Lower lobe of right lung (tissue), 2 donors: ENCODE data around the gene PPP1CC. TPM values are rescaled to one million over a fixed set of nuclear protein-coding genes. Genes with fewer than 3 reads are reported as not detected.

Experiments used
- ATAC-seq, 2 donors: fragments of 200-7000 bp; cut with Tn5 transposase; one replicate each; pipeline ENCODE4 v1.9.1; 2020 to 2022; ENCODE audit warnings: mild to moderate bottlenecking in 2 of 2, moderate library complexity in 2 of 2
- DNase-seq: peaks from one replicate; pipeline ENCODE4 v3.0.0-alpha.2; 2020
- H3K27ac ChIP-seq: fragments of 200-600 bp; one replicate; pipeline ENCODE4 v1.8.0; 2022
- H3K27me3 ChIP-seq: fragments of 200-600 bp; one replicate; pipeline ENCODE4 v1.8.0; 2022; ENCODE audit warnings: low read depth
- H3K36me3 ChIP-seq: fragments of 200-600 bp; one replicate; pipeline ENCODE4 v1.8.0; 2022; ENCODE audit warnings: mild to moderate bottlenecking
- H3K4me1 ChIP-seq: fragments of 200-600 bp; one replicate; pipeline ENCODE4 v1.8.0; 2022
- H3K4me3 ChIP-seq: fragments of 200-600 bp; one replicate; pipeline ENCODE4 v1.8.0; 2022; ENCODE audit warnings: mild to moderate bottlenecking
- H3K9me3 ChIP-seq: fragments of 200-600 bp; one replicate; pipeline ENCODE4 v1.8.0; 2022
- intact Hi-C: fragments of 100-400 bp; cut with DNase I; formaldehyde crosslinking; loops from one replicate; pipeline ENCODE4 v1.11.0; 2022
- total RNA-seq: library from RNA; stranded (reverse); fragmentation: NEBNext Ultra II Directional; extraction: Animal tissue kit (Norgen Biotek cat#: 25700); gene quantifications from one replicate; pipeline ENCODE4 v1.2.1, GENCODE V29; 2021
- TF ChIP-seq, protein P1 (sequence below): fragments of 200-600 bp; IDR thresholded peaks from one replicate; pipeline ENCODE4 v1.8.0; 2022; ENCODE audit warnings: antibody characterized with exemption, mild to moderate bottlenecking
- donor health status: DM: no; HTN: yes; CAD: no; lungs with severe emphysema.

The PPP1CC gene
- total RNA-seq, 1 donor from 2014 or later = 97.8 TPM

DNA sequence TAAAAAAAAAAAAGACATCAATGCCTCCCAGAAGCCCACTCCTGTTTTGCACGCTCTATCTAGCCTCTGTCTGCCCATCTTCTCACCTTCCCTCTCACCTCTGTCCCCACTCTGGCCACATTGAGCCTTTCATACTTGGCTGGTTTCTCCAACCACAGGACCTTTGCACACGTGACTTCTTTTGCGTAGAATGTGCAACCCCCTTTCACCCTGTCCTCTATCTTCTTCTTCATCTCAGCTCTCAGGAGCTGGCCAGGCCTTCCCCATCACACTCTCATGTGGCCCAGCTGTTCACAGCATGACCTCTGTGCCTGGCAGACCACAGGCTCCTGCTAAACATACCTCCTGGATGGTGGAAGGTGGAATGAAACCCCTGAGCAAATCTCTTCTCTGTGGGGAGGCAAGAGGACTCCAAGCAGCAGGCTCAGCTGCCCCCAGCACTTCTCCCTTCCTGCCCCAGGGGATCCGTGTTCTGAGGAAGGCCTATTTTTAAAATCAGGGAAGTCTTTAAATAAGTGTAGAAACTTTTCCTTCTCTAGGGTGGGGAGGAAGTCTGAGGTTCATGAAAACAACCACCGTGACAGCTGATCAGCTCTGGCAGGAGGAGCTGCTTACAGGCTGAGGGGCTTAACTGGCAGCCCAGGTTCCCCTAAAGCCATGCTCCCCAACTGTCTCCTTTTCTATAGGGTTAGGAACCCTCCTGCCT is 65.3 kb downstream of the PPP1CC start:
- H3K36me3 ChIP-seq = no peaks in the 10 kb centered on the region
- H3K4me3 ChIP-seq = no peak overlapping the region
- intact Hi-C loops = no loop called here
- ATAC-seq (peak; percentile 48 to 62), DNase-seq (no peak)
- TF ChIP-seq, protein P1, sequence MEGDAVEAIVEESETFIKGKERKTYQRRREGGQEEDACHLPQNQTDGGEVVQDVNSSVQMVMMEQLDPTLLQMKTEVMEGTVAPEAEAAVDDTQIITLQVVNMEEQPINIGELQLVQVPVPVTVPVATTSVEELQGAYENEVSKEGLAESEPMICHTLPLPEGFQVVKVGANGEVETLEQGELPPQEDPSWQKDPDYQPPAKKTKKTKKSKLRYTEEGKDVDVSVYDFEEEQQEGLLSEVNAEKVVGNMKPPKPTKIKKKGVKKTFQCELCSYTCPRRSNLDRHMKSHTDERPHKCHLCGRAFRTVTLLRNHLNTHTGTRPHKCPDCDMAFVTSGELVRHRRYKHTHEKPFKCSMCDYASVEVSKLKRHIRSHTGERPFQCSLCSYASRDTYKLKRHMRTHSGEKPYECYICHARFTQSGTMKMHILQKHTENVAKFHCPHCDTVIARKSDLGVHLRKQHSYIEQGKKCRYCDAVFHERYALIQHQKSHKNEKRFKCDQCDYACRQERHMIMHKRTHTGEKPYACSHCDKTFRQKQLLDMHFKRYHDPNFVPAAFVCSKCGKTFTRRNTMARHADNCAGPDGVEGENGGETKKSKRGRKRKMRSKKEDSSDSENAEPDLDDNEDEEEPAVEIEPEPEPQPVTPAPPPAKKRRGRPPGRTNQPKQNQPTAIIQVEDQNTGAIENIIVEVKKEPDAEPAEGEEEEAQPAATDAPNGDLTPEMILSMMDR = no peak
- peak overlapping the region; percentile 39 for H3K27ac ChIP-seq
- H3K9me3 ChIP-seq = no peaks in the 10 kb centered on the region
- H3K27me3 ChIP-seq = no peaks in the 10 kb centered on the region
- peaks cover 19% of the 10 kb centered on the region for H3K4me1 ChIP-seq

DNA sequence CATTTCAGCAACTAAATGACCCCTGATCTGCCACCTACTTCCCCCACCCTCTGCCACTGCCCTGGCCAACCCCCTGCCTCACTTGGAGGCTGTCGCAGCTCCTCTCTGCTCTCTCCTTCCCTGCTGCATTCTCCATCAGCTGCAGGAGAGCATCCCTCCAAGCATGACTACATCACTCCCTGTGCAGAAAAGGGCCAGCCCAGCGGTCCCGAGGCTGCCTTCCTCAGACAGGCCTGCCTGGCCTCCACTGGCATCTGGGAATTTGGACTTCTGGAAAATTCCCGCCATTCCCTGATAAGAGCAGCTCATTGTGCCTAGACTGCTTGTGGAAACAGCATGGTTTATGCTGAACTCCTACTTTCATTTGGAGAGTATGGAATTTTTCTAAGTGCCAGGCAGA is 66.5 kb downstream of the PPP1CC start:
- DNase-seq (no peak), ATAC-seq (no peak)
- TF ChIP-seq, protein P1 = no peak
- H3K9me3 ChIP-seq = no peaks in the 10 kb centered on the region
- intact Hi-C loops = no loop called here
- H3K27me3 ChIP-seq = no peaks in the 10 kb centered on the region
- no peak overlapping the region for H3K4me3 ChIP-seq
- no peaks in the 10 kb centered on the region for H3K36me3 ChIP-seq
- H3K27ac ChIP-seq = no peak overlapping the region
- H3K4me1 ChIP-seq = peaks cover 19% of the 10 kb centered on the region

DNA sequence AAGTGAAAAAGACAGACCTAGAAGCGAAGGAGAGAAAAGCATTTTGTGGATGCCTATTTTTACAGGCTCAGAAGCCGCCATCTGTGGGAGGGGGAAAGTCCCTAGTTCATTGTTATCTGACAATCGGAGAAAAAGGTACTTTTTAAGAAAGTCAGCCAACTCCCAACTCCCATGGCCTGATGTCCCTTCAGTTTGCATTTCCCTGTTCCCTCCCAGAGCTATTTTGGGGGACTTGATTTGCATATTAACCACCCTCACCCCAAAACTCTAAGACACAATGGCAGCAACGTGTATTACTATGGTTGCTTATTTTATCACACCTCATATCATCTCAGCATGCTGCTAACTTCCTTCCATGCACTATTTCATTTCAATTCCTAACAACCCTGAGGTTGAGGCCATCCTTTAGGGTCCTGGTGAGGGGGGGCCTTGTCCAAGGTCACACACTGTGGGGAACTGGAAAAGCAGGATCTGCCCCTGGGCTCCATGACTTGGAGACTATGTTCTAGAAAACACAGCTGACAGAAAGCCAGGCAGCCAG is 72.5 kb downstream of the PPP1CC start:
- no peaks in the 10 kb centered on the region for H3K36me3 ChIP-seq
- intact Hi-C loops = no loop called here
- no peaks in the 10 kb centered on the region for H3K4me1 ChIP-seq
- H3K27me3 ChIP-seq = no peaks in the 10 kb centered on the region
- TF ChIP-seq, protein P1 = no peak
- DNase-seq (no peak), ATAC-seq (no peak)
- peaks cover 9% of the 10 kb centered on the region for H3K9me3 ChIP-seq
- no peak overlapping the region for H3K4me3 ChIP-seq
- no peak overlapping the region for H3K27ac ChIP-seq

Other genes starting within 250 kb of the PPP1CC start
- 102 TPM for gene VPS29, start 240.8 kb downstream of the PPP1CC start, total RNA-seq
- 1.1 TPM for gene RAD9B, start 240.6 kb downstream of the PPP1CC start, total RNA-seq
- 23.6 TPM for gene PPTC7, start 159.6 kb downstream of the PPP1CC start, total RNA-seq
- gene TCTN1, start 128.8 kb downstream of the PPP1CC start, total RNA-seq = 40.1 TPM
- 29.2 TPM for gene HVCN1, start 53.8 kb downstream of the PPP1CC start, total RNA-seq
- gene CCDC63, start 104.1 kb upstream of the PPP1CC start, total RNA-seq = not detected
- not detected for gene MYL2, start 177.7 kb upstream of the PPP1CC start, total RNA-seq